Peyer's patch (tissue), 4 donors: ENCODE data around the gene HEPACAM2. TPM values are rescaled to one million over a fixed set of nuclear protein-coding genes. Genes with fewer than 3 reads are reported as not detected.

Source experiments
- DNase-seq, 3 donors: peaks; one replicate each; pipeline ENCODE4 v3.0.0-alpha.2; 2017 to 2019
- H3K27ac ChIP-seq, 4 donors: fragments of 200-600 bp; sonication (generic); one replicate each; pipeline ENCODE4 v1.5.1; 2016 to 2019
- H3K27me3 ChIP-seq, 2 donors: fragments of 200-600 bp; sonication (generic); one replicate each; pipeline ENCODE4 v1.5.1; 2019
- H3K36me3 ChIP-seq, 3 donors: fragments of 200-600 bp; sonication (generic); one replicate each; pipeline ENCODE4 v1.5.1; 2016 to 2019
- H3K4me1 ChIP-seq, 4 donors: fragments of 200-600 bp; sonication (generic); one replicate each; pipeline ENCODE4 v1.5.1; 2016 to 2019
- H3K4me3 ChIP-seq, 4 donors: fragments of 200-600 bp; sonication (generic); 1 replicate in 3 of 4; 2 replicates in 1 of 4; pipeline ENCODE4 v1.5.1; 2016 to 2019; ENCODE audit warnings: mild to moderate bottlenecking in 1 of 4
- H3K9me3 ChIP-seq, 4 donors: fragments of 200-600 bp; sonication (generic); one replicate each; pipeline ENCODE4 v1.5.1; 2016 to 2019; ENCODE audit warnings: mild to moderate bottlenecking in 1 of 4
- POLR2A ChIP-seq, 2 donors: fragments of 450-650 bp; IDR thresholded peaks; one replicate each; pipeline ENCODE4 v1.5.1; 2017; ENCODE audit warnings: antibody characterized with exemption in 2 of 2, mild to moderate bottlenecking in 2 of 2, moderate library complexity in 2 of 2
- total RNA-seq, 4 donors: library from RNA; depleted of rRNA; stranded (reverse); fragments of >200 nt; gene quantifications; one replicate each; pipeline ENCODE4 v1.1.0, GENCODE V29; 2016
- TF ChIP-seq, protein P1 (sequence below), 6 experiments: fragments of 450-650 bp in 4 of 6; fragments of 200-600 bp in 2 of 6; sonication (generic) in 1 of 6; IDR thresholded peaks; one replicate each; pipeline ENCODE4 v1.5.1; 2017 to 2019; ENCODE audit warnings: antibody characterized with exemption in 6 of 6, mild to moderate bottlenecking in 3 of 6, moderate library complexity in 1 of 6

HEPACAM2 gene
- 10 to 100 TPM; 19.0 to 59.4 (median 28.4) TPM for total RNA-seq

DNA sequence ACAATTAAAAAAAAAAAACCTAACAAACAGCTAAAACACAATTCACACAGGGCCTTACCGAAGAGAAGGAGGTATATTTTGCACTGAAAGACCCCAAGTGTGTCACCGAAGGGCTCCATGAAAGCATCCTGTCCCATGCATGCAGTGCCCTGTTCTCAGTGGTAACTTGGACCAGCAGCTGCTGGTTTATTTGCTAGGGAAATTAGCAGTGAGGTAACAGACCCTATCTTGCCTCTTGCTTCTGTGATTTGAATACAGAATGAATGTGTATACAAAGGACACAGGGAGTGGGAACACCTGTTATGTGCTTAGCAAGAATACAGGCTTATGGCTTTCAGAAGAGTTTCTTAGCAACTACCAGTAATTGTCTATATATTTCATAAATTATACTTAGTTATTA is at the start of gene HEPACAM2:
HEPACAM2 (minus strand) TSS at position 160 of the 400 bp plus-strand sequence.
- no peak within 1 kb of the TSS for H3K27ac ChIP-seq
- TF ChIP-seq, protein P1, sequence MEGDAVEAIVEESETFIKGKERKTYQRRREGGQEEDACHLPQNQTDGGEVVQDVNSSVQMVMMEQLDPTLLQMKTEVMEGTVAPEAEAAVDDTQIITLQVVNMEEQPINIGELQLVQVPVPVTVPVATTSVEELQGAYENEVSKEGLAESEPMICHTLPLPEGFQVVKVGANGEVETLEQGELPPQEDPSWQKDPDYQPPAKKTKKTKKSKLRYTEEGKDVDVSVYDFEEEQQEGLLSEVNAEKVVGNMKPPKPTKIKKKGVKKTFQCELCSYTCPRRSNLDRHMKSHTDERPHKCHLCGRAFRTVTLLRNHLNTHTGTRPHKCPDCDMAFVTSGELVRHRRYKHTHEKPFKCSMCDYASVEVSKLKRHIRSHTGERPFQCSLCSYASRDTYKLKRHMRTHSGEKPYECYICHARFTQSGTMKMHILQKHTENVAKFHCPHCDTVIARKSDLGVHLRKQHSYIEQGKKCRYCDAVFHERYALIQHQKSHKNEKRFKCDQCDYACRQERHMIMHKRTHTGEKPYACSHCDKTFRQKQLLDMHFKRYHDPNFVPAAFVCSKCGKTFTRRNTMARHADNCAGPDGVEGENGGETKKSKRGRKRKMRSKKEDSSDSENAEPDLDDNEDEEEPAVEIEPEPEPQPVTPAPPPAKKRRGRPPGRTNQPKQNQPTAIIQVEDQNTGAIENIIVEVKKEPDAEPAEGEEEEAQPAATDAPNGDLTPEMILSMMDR (IDR thresholded peaks at IDR 0.05) = no peak
- TF ChIP-seq POLR2A (IDR thresholded peaks at IDR 0.05) = no peak
- H3K9me3 ChIP-seq = no peaks in the 10 kb centered on the region
- no peaks in the 10 kb centered on the region for H3K27me3 ChIP-seq
- H3K4me1 ChIP-seq = peaks cover 0 to 4% (median 0%) of the 10 kb centered on the region in 4 donors
- peak within 1 kb of the TSS in 1 of 4 donors; percentile 21 for H3K4me3 ChIP-seq
- DNase-seq = no peak
- no peaks in the 10 kb centered on the region for H3K36me3 ChIP-seq

DNA sequence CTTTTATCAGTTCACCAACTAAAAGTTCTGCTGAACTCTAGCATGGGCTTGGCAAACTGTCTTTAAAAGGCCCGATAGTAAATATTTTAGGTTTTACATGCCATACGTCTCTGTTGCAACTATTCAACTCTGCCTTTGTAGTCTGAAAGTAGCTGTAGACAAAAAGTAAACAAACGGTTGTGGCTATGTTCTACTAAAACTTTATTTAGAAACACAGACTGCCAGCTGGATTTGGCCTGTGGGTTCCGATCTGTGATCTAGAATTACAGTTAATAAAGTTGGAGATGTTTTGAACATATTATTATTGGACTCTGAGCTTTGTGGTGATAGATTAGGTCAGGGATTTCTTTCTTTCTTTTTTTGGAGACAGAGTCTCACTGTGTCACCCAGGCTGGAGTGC is 39.0 kb upstream of the HEPACAM2 start:
- no peaks in the 10 kb centered on the region for H3K27me3 ChIP-seq
- no peak for DNase-seq
- TF ChIP-seq, protein P1 (IDR thresholded peaks at IDR 0.05) = no peak
- no peak for TF ChIP-seq POLR2A (IDR thresholded peaks at IDR 0.05)
- H3K4me1 ChIP-seq = no peaks in the 10 kb centered on the region
- peaks cover 0 to 5% (median 0%) of the 10 kb centered on the region in 3 donors for H3K36me3 ChIP-seq
- no peaks in the 10 kb centered on the region for H3K9me3 ChIP-seq
- H3K4me3 ChIP-seq = no peak overlapping the region
- no peak overlapping the region for H3K27ac ChIP-seq

DNA sequence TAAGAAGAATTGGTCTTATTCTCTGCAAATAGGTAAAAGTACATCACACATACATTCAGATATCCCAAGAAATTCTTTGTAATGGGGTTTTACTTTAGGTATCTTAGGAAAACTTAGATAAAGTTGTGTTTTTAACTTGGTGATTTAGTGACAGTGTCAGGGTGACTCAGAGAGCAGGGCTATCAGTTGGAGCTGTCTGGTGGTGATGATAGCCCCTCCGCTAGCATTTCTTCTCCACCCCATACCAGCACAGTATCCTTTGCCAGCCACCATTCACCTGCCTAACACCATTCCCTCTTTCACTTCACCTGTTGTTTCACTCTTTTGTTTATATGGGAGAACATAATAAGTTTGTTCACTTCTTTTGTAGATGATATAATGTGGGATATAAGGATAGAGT is 36.3 kb upstream of the HEPACAM2 start:
- no peaks in the 10 kb centered on the region for H3K27me3 ChIP-seq
- DNase-seq = no peak
- no peaks in the 10 kb centered on the region for H3K9me3 ChIP-seq
- no peaks in the 10 kb centered on the region for H3K4me1 ChIP-seq
- peaks cover 0 to 26% (median 0%) of the 10 kb centered on the region in 3 donors for H3K36me3 ChIP-seq
- H3K27ac ChIP-seq = no peak overlapping the region
- TF ChIP-seq POLR2A (IDR thresholded peaks at IDR 0.05) = no peak
- TF ChIP-seq, protein P1 (IDR thresholded peaks at IDR 0.05) = no peak
- no peak overlapping the region for H3K4me3 ChIP-seq

DNA sequence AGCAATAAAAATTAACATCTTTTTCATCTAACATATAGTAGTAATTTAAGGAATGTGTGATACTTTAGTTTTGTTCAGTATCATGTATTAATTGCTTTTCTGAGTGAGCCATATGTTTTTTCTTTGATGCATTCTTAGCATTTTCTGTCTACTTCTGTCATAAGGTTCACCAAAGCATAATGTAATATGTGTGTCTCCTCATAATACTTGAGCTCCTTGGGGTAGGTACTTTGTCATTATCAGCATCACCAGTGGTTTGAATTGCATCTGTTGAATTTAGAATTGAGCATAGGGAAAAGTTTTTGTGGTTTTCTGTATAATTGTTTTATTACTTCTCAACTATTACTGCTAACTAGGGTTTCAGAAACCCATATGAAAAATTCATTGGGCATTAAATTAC is 32.4 kb upstream of the HEPACAM2 start:
- H3K36me3 ChIP-seq = peaks cover 0 to 29% (median 0%) of the 10 kb centered on the region in 3 donors
- DNase-seq = no peak
- no peak overlapping the region for H3K4me3 ChIP-seq
- no peaks in the 10 kb centered on the region for H3K9me3 ChIP-seq
- no peak for TF ChIP-seq POLR2A (IDR thresholded peaks at IDR 0.05)
- H3K4me1 ChIP-seq = no peaks in the 10 kb centered on the region
- no peak overlapping the region for H3K27ac ChIP-seq
- no peaks in the 10 kb centered on the region for H3K27me3 ChIP-seq

DNA sequence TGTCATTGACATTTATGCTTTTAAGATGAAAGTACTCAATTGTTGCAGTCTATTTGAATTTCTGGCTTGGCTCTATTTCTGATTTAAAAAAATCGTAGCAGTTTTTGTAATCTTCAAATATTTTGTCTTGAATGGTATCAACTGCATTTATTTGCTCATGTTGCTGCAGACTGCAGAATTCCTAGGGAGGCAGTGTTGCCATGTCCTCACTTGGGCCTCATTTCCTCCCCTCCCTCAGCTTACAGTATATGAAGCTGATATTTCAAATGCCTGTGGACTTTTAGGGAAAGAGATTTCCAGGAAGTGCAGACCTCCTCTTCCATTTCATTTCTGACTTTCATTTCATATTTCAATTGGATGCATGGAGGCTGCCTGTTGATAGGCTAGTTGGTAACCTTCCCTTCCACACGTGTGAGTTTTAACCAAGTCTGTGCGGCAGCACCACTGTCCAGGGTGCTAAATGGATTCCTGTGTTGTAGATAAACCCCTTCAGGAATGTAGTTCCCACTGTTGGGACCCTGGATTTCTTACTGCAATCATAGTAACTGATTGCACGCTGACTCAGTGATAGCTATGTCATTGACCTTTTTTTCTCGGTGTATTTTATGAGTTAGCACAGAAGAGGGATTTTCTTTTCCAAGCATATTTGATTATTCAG is 23.4 kb upstream of the HEPACAM2 start:
- no peak for DNase-seq
- Histone ChIP-seq H3K27ac (no peak overlapping the region), H3K36me3 (peaks cover 0 to 6% (median 0%) of the 10 kb centered on the region in 3 donors), H3K4me1 (no peaks in the 10 kb centered on the region), H3K4me3 (no peak overlapping the region), H3K9me3 (no peaks in the 10 kb centered on the region), H3K27me3 (no peaks in the 10 kb centered on the region)
- TF ChIP-seq, protein P1 (IDR thresholded peaks at IDR 0.05) = no peak
- no peak for TF ChIP-seq POLR2A (IDR thresholded peaks at IDR 0.05)

DNA sequence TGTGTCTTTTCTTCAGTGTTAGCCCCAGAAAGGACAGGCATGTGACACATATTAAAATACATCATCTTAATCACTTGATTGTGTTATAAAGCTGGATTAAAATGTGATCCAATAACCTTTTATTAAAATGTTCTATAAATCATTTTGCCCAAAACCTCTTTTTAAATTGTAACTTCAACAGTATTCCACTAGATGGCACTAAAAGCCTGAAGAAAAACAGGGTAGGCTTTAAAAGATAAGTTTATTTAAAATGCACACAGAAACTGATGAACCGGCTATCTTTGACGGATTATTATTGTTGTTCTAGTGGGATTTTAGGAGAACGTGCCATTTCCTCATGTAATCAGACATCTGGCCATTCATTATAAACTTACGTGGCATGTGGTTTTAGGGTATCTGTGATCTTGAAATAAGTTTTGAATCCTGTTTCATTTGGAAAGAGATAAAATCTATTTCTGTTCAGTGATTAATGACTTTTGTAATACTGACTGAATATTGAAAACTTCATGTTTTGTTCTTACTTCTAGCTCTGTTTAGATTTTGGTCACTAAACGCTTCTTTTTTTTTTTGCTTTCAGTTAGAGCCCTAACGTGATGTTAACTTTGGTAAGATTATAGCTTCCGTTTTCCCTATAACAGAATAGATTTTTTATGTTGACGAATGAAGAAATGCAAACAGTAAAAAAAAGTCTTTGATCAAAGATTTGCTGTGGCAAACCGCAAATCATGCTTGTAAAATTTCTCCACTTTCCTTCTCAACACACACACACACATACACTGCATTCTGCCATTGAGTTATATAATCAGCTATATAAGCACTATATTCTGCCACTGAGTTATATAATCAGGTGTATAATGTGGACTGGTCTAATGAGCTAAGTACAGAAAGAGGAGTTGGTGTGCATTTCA is 19.5 kb upstream of the HEPACAM2 start:
- peak overlapping the region in 1 of 4 donors; percentile 25 for H3K4me3 ChIP-seq
- no peaks in the 10 kb centered on the region for H3K9me3 ChIP-seq
- no peak overlapping the region for H3K27ac ChIP-seq
- DNase-seq = no peak
- TF ChIP-seq, protein P1 (IDR thresholded peaks at IDR 0.05) = peak; percentile 37 to 69 (median 60)
- TF ChIP-seq POLR2A (IDR thresholded peaks at IDR 0.05) = no peak
- no peaks in the 10 kb centered on the region for H3K27me3 ChIP-seq
- H3K4me1 ChIP-seq = no peaks in the 10 kb centered on the region
- no peaks in the 10 kb centered on the region for H3K36me3 ChIP-seq
